Right lobe of liver (tissue), 4 donors: Measurements from ENCODE around the gene PIGZ.

Experiments
- CTCF ChIP-seq, 4 donors: fragments of 200-600 bp in 3 of 4; fragments of 450-650 bp in 1 of 4; IDR thresholded peaks; one replicate each; pipeline versions ENCODE4 v1.5.1 to v1.8.0; 2016 to 2022; ENCODE audit warnings: antibody characterized with exemption in 4 of 4, mild to moderate bottlenecking in 2 of 4
- POLR2A ChIP-seq: fragments of 450-650 bp; IDR thresholded peaks from one replicate; pipeline ENCODE4 v1.6.1; 2017; ENCODE audit warnings: antibody characterized with exemption, mild to moderate bottlenecking
- donor health status: DM: no; HTN: no; CAD: no.
- donor health status: DM: no; HTN: no; CAD: no.
- donor health status: DM: no; HTN: yes; CAD: no.

GRCh38 chr3:196987022-196987421 lies 18.4 kb upstream of the PIGZ start:
- TF ChIP-seq CTCF (IDR thresholded peaks at IDR 0.05) (no peak), POLR2A (no peak)
